HEK293 (cell line): ENCODE measurements around the gene EIF4G3.

Source experiments
- CTCF ChIP-seq: fragments of 450-650 bp; formaldehyde crosslinking; IDR thresholded peaks from 2 replicates; pipeline ENCODE4 v1.5.1; 2016; ENCODE audit warnings: missing biosample characterization, missing genetic modification characterization
- KLF8 ChIP-seq: fragments of 450-650 bp; formaldehyde crosslinking; IDR thresholded peaks from 2 replicates; pipeline ENCODE4 v1.5.1; 2016; ENCODE audit warnings: missing biosample characterization, missing genetic modification characterization
- PRDM1 ChIP-seq: fragments of 450-650 bp; formaldehyde crosslinking; IDR thresholded peaks from 2 replicates; pipeline ENCODE4; 2016; ENCODE audit warnings: missing biosample characterization, missing genetic modification characterization
- REPIN1 ChIP-seq: fragments of 450-650 bp; formaldehyde crosslinking; IDR thresholded peaks from 2 replicates; pipeline ENCODE4 v1.5.1; 2017; ENCODE audit warnings: missing biosample characterization, missing genetic modification characterization, low read depth
- ZNF2 ChIP-seq: fragments of 450-650 bp; formaldehyde crosslinking; IDR thresholded peaks from 2 replicates; pipeline ENCODE4 v1.5.1; 2016; ENCODE audit warnings: missing biosample characterization, missing genetic modification characterization
- ZNF211 ChIP-seq: fragments of 450-650 bp; formaldehyde crosslinking; IDR thresholded peaks from 2 replicates; pipeline ENCODE4 v1.5.1; 2016; ENCODE audit warnings: low read depth, missing biosample characterization, missing genetic modification characterization
- ZNF394 ChIP-seq: fragments of 450-650 bp; formaldehyde crosslinking; IDR thresholded peaks from 2 replicates; pipeline ENCODE4 v1.5.1; 2016; ENCODE audit warnings: missing biosample characterization, missing genetic modification characterization, mild to moderate bottlenecking, moderate library complexity, borderline replicate concordance
- ZNF416 ChIP-seq: fragments of 450-650 bp; formaldehyde crosslinking; IDR thresholded peaks from 2 replicates; pipeline ENCODE4 v1.5.1; 2016; ENCODE audit warnings: missing biosample characterization, missing genetic modification characterization
- ZNF423 ChIP-seq: fragments of 450-650 bp; formaldehyde crosslinking; IDR thresholded peaks from 2 replicates; pipeline ENCODE4 v1.5.1; 2016; ENCODE audit warnings: missing biosample characterization, missing genetic modification characterization
- ZNF501 ChIP-seq: fragments of 450-650 bp; formaldehyde crosslinking; IDR thresholded peaks from 2 replicates; pipeline ENCODE4 v1.5.1; 2016; ENCODE audit warnings: missing biosample characterization, missing genetic modification characterization
- ZNF623 ChIP-seq: fragments of 450-650 bp; formaldehyde crosslinking; IDR thresholded peaks from 2 replicates; pipeline ENCODE4 v1.5.1; 2016; ENCODE audit warnings: missing biosample characterization, missing genetic modification characterization
- ZNF654 ChIP-seq: fragments of 450-650 bp; formaldehyde crosslinking; IDR thresholded peaks from 2 replicates; pipeline ENCODE4 v1.5.1; 2016; ENCODE audit warnings: low read depth, missing biosample characterization, missing genetic modification characterization

GRCh38 chr1:21005466-21006239, 171.0 kb downstream of the EIF4G3 start:
- TF ChIP-seq CTCF (tag by site-specific recombination) (no peak), ZNF2 (tag by site-specific recombination) (no peak), ZNF394 (tag by site-specific recombination) (no peak), ZNF623 (no peak), ZNF416 (tag by site-specific recombination) (no peak), ZNF211 (tag by site-specific recombination) (no peak), PRDM1 (tag by site-specific recombination) (0 out of 2 replicates have a peak, but pooled peaks have one; percentile 32), ZNF423 (tag by site-specific recombination) (no peak), ZNF501 (tag by site-specific recombination) (no peak), KLF8 (tag by site-specific recombination) (no peak), REPIN1 (tag by site-specific recombination) (no peak), ZNF654 (no peak)
